Measurements from ENCODE around the gene MAJIN. TPM values are rescaled to one million over a fixed set of nuclear protein-coding genes. Genes with fewer than 3 reads are reported as not detected.
"Not testable (repeated sequence)": the region's sequence is repeated elsewhere in the genome, so short reads cannot be mapped to it uniquely, and the experiment has no call there.

Gene MAJIN
- total RNA-seq, 4 donors from 2014 or later, result not detected

DNA sequence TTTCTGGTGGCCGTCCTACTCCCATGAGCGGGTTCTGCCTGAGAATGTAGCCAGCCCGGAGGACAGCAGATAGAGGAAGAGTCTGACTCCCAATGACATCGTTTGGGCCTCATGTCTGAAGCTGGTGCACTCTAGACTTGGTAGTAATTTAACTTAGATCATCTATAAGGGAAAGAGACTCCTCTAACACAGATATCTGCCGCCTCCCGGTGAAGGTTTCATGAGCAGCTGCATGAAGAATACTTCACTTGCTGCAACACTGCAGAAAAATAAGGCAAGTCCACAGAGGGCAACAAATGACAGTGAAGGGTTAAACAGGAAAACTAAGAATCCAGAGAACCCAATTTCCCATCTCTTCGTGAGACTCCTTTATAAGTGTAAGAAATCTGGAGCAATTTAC lies 36.1 kb upstream of the MAJIN start:
- Histone ChIP-seq H3K36me3 (no peaks in the 10 kb centered on the region), H3K9me3 (no peaks in the 10 kb centered on the region), H3K27ac (no peak overlapping the region), H3K4me1 (peaks cover 0 to 5% (median under 1%) of the 10 kb centered on the region in 4 donors), H3K27me3 (no peaks in the 10 kb centered on the region), H3K4me3 (no peak overlapping the region)
- TF ChIP-seq, protein P1, sequence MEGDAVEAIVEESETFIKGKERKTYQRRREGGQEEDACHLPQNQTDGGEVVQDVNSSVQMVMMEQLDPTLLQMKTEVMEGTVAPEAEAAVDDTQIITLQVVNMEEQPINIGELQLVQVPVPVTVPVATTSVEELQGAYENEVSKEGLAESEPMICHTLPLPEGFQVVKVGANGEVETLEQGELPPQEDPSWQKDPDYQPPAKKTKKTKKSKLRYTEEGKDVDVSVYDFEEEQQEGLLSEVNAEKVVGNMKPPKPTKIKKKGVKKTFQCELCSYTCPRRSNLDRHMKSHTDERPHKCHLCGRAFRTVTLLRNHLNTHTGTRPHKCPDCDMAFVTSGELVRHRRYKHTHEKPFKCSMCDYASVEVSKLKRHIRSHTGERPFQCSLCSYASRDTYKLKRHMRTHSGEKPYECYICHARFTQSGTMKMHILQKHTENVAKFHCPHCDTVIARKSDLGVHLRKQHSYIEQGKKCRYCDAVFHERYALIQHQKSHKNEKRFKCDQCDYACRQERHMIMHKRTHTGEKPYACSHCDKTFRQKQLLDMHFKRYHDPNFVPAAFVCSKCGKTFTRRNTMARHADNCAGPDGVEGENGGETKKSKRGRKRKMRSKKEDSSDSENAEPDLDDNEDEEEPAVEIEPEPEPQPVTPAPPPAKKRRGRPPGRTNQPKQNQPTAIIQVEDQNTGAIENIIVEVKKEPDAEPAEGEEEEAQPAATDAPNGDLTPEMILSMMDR (IDR thresholded peaks at IDR 0.05), result no peak
- no peak for DNase-seq

DNA sequence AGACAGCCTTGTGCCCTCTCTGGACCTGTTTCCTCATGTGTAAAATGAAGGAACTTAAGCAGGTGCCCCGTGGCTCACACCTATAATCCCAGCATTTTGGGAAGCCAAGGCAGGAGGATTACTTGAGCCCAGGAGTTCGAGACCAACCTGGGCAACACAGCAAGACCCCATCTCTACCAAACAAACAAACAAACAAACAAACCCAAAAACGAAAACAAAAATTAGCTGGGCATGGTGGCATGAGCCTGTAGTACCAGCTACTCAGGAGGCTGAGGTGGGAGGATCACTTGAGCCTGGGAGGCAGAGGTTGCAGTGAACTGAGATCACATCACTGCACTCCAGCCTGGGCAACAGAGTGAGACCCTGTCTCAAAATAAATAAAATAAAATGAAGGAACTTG lies 32.1 kb upstream of the MAJIN start:
- not testable (repeated sequence) for DNase-seq, H3K4me1 ChIP-seq, H3K27ac ChIP-seq, H3K27me3 ChIP-seq, H3K9me3 ChIP-seq, H3K4me3 ChIP-seq, H3K36me3 ChIP-seq

DNA sequence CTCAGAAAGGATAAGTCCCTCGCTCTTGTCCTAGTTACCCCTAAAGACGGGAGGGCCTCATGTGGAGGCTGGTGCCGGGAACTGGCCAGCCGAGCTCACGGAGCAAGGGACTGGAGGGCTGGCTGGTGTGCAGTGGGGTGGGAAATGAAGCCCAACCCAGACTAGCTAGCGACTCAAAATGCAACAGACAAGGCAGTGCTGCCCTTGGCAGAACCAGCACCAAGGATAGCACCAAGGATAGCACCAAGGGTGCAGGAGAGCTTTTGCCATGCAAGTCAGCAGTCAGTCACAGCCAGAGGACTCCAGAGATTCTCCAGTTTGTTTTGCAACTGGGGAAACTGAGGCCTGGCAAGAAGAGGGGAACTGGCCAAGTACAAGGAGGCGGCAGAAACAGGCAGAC lies 31.4 kb upstream of the MAJIN start:
- H3K4me1 ChIP-seq, result peaks cover 0 to 14% (median 0%) of the 10 kb centered on the region in 4 donors
- H3K27me3 ChIP-seq, result no peaks in the 10 kb centered on the region
- H3K9me3 ChIP-seq, result no peaks in the 10 kb centered on the region
- no peak for TF ChIP-seq POLR2A (IDR thresholded peaks at IDR 0.05)
- TF ChIP-seq, protein P1 (IDR thresholded peaks at IDR 0.05), result no peak
- no peak overlapping the region for H3K27ac ChIP-seq
- DNase-seq, result no peak
- H3K36me3 ChIP-seq, result no peaks in the 10 kb centered on the region
- H3K4me3 ChIP-seq, result no peak overlapping the region

DNA sequence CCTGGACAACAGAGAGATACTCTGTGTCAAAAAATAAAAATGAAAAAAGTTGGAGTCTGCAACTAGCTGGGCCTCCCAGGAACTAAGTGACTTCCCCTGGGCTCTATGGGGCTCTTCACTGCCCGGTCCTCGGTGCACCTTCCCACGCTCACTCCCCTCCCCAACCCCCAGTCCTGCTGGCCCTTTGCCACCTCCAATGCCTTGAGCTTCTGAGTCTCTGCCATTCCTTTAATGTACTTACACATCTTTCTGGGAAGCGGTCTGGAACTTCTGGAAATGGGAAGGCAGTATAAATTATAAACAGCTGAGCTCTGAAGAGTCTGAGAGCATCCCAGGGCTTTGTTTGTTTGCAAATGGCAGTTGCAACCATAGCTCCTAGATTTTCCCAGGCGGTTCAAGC lies 30.8 kb upstream of the MAJIN start:
- H3K27ac ChIP-seq, result no peak overlapping the region
- no peak overlapping the region for H3K4me3 ChIP-seq
- TF ChIP-seq, protein P1 (IDR thresholded peaks at IDR 0.05), result no peak
- TF ChIP-seq POLR2A (IDR thresholded peaks at IDR 0.05), result no peak
- H3K27me3 ChIP-seq, result no peaks in the 10 kb centered on the region
- no peak for DNase-seq
- peaks cover 0 to 20% (median 0%) of the 10 kb centered on the region in 4 donors for H3K4me1 ChIP-seq
- H3K36me3 ChIP-seq, result no peaks in the 10 kb centered on the region
- no peaks in the 10 kb centered on the region for H3K9me3 ChIP-seq

DNA sequence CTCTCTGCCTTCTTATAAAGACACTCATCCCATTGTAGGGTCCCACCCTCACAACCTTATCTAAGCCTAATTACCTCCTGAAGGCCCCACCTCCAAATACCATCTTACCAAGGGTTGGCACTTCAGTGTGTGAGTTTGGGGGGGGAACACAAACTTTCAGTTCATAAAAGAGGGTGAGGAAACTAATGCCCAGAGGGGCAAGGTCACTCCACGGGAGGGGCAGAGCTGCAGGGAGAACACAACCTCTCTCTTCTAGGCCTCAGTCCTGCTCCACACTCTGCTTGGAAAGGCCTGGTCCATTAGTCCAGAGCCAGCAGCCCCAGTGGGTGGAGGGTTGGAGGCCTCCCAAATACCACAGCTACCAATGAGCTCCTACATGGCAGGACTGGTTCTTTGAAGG lies 27.6 kb upstream of the MAJIN start:
- Histone ChIP-seq H3K27me3 (no peaks in the 10 kb centered on the region), H3K27ac (peak overlapping the region in 3 of 4 donors; percentile 33 to 92 (median 89)), H3K4me1 (peaks cover 0 to 46% (median 2%) of the 10 kb centered on the region in 4 donors), H3K9me3 (no peaks in the 10 kb centered on the region), H3K4me3 (no peak overlapping the region), H3K36me3 (no peaks in the 10 kb centered on the region)
- DNase-seq, result peak in 1 of 3 donors; percentile 65
- TF ChIP-seq, protein P1 (IDR thresholded peaks at IDR 0.05), result no peak
- TF ChIP-seq POLR2A (IDR thresholded peaks at IDR 0.05), result no peak

DNA sequence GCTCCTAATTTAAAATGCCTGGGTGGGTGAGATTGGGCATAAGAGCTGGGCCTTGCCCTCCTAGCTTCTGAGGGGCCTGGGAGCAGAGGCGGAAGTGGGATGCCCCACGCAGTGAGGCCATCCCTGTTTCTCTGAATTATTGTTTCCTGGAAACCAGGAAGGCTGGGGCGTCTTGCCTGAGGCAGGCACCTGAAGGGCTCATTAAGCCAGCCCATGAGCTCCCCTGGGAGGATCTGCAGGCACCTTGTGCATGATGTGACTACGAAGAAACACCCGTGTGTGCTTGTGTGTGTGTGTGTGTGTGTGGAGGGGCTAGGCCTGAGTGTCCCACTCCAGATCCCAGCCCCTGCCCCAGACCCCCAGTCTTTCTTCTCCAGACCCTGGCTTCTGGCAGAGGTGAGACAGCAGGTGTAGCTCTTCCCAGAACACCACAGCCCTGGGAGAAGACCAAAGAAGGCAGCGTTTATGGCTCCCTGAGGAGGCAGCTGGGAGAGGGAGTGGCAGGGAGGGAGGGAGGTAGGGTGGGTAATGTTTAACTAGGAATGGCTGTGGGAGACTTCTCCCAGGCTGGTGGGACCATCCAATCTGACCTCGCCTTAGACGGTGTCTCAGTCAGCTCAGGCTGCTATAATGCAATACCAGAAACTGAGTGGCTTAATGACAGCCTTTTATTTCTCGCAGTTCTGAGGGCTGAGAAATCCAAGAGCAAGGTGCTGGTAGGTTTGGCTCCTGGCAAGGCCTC lies 27.0 kb upstream of the MAJIN start:
- Histone ChIP-seq H3K27ac (peak overlapping the region in 3 of 4 donors; percentile 33 to 92 (median 89)), H3K9me3 (no peaks in the 10 kb centered on the region), H3K27me3 (no peaks in the 10 kb centered on the region), H3K36me3 (no peaks in the 10 kb centered on the region), H3K4me3 (peak overlapping the region in 2 of 4 donors; percentile 15 to 17), H3K4me1 (peaks cover 0 to 46% (median 2%) of the 10 kb centered on the region in 4 donors)
- TF ChIP-seq POLR2A (IDR thresholded peaks at IDR 0.05), result peak in 1 of 2 donors; percentile 64
- TF ChIP-seq, protein P1 (IDR thresholded peaks at IDR 0.05), result no peak
- DNase-seq, result peak in 2 of 3 donors; percentile 79 to 81
